Uterus (tissue), 4 donors: ENCODE measurements around the gene CDADC1. TPM values are rescaled to one million over a fixed set of nuclear protein-coding genes. Genes with fewer than 3 reads are reported as not detected.

Experiments
- DNase-seq, 2 donors: peaks; one replicate each; pipeline ENCODE4 v3.0.0-alpha.2; 2019 to 2020
- H3K27ac ChIP-seq, 2 donors: fragments of 200-600 bp; sonication (generic); 1 replicate in 1 of 2; 2 replicates in 1 of 2; pipeline ENCODE4 v1.5.1; 2016 to 2018
- H3K27me3 ChIP-seq, 2 donors: fragments of 200-600 bp; sonication (generic); one replicate each; pipeline ENCODE4 v1.5.1; 2018 to 2019; ENCODE audit warnings: control low read depth in 1 of 2
- H3K36me3 ChIP-seq, 2 donors: fragments of 200-600 bp; sonication (generic); one replicate each; pipeline ENCODE4 v1.5.1; 2019; ENCODE audit warnings: control low read depth in 1 of 2
- H3K4me1 ChIP-seq, 2 donors: fragments of 200-600 bp; sonication (generic); one replicate each; pipeline ENCODE4 v1.5.1; 2018 to 2019; ENCODE audit warnings: control low read depth in 1 of 2
- H3K4me3 ChIP-seq, 2 donors: fragments of 200-600 bp; sonication (generic); 1 replicate in 1 of 2; 2 replicates in 1 of 2; pipeline ENCODE4 v1.5.1; 2018 to 2019; ENCODE audit warnings: mild to moderate bottlenecking in 1 of 2
- H3K9me3 ChIP-seq, 2 donors: fragments of 200-600 bp; sonication (generic); one replicate each; pipeline ENCODE4 v1.5.1; 2019; ENCODE audit warnings: control low read depth in 1 of 2
- POLR2A ChIP-seq, 2 donors: fragments of 450-650 bp; IDR thresholded peaks; one replicate each; pipeline ENCODE4 v1.6.1; 2016; ENCODE audit warnings: antibody characterized with exemption in 2 of 2, mild to moderate bottlenecking in 1 of 2, moderate library complexity in 1 of 2
- intact Hi-C: fragments of 100-400 bp; cut with DNase I; formaldehyde crosslinking; loops from one replicate; pipeline ENCODE4 v1.15.1; 2023; ENCODE audit warnings: low total_unique reads
- total RNA-seq, 4 donors: library from RNA; depleted of rRNA in 3 of 4; stranded (reverse); fragments of >200 nt in 3 of 4; gene quantifications; one replicate each; pipeline versions ENCODE4 v1.1.0 to v1.2.4, GENCODE V29; 2014 to 2023
- TF ChIP-seq, protein P1 (sequence below), 4 experiments: fragments of 200-600 bp in 2 of 4; fragments of 450-650 bp in 2 of 4; sonication (generic) in 2 of 4; IDR thresholded peaks; one replicate each; pipeline ENCODE4 v1.5.1; 2016 to 2019; ENCODE audit warnings: antibody characterized with exemption in 4 of 4, mild to moderate bottlenecking in 2 of 4, moderate library complexity in 1 of 4
- donor health status: DM: yes; HTN: yes; CAD: no.

CDADC1 gene
- total RNA-seq, 4 donors from 2014 or later = 1.8 to 76.5 (median 10.9) TPM

- no peaks in the 10 kb centered on the region for H3K4me1 ChIP-seq
- no peaks in the 10 kb centered on the region for H3K36me3 ChIP-seq
- DNase-seq = no peak
- intact Hi-C loops = no loop called here
- no peaks in the 10 kb centered on the region for H3K9me3 ChIP-seq
- H3K4me3 ChIP-seq = peak overlapping the region in 1 of 2 donors; percentile 0
- H3K27ac ChIP-seq = no peak overlapping the region
- H3K27me3 ChIP-seq = no peaks in the 10 kb centered on the region
- no peak for TF ChIP-seq POLR2A (IDR thresholded peaks at IDR 0.05)
- TF ChIP-seq, protein P1, sequence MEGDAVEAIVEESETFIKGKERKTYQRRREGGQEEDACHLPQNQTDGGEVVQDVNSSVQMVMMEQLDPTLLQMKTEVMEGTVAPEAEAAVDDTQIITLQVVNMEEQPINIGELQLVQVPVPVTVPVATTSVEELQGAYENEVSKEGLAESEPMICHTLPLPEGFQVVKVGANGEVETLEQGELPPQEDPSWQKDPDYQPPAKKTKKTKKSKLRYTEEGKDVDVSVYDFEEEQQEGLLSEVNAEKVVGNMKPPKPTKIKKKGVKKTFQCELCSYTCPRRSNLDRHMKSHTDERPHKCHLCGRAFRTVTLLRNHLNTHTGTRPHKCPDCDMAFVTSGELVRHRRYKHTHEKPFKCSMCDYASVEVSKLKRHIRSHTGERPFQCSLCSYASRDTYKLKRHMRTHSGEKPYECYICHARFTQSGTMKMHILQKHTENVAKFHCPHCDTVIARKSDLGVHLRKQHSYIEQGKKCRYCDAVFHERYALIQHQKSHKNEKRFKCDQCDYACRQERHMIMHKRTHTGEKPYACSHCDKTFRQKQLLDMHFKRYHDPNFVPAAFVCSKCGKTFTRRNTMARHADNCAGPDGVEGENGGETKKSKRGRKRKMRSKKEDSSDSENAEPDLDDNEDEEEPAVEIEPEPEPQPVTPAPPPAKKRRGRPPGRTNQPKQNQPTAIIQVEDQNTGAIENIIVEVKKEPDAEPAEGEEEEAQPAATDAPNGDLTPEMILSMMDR (IDR thresholded peaks at IDR 0.05) = no peak
These were observed 10.5 kb downstream of the CDADC1 start for GRCh38 chr13:49258089-49258796.

DNA sequence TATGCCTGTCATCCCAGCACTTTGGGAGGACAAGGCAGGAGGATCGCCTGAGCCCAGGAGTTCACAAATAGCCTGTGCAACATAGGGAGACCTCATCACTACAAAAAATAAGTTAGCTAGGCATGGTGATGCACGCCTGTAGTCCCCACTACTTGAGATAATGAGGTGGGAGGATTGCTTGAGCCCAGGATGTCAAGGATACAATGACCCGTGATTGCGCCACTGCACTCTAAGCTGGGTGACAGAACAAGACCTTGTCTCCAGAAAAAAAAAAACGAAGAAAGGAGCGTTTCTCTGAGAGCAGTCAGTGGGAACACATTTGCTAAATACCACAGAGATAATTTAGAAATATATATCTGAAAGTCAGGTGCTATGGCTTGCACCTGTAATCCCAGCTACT lies 11.9 kb downstream of the CDADC1 start:
- TF ChIP-seq POLR2A (IDR thresholded peaks at IDR 0.05) = no peak
- TF ChIP-seq, protein P1 (IDR thresholded peaks at IDR 0.05) = no peak
- no peaks in the 10 kb centered on the region for H3K9me3 ChIP-seq
- no peak overlapping the region for H3K4me3 ChIP-seq
- H3K4me1 ChIP-seq = no peaks in the 10 kb centered on the region
- no peaks in the 10 kb centered on the region for H3K36me3 ChIP-seq
- no peak overlapping the region for H3K27ac ChIP-seq
- intact Hi-C loops = no loop called here
- no peak for DNase-seq
- no peaks in the 10 kb centered on the region for H3K27me3 ChIP-seq

GRCh38 chr13:49262634-49263033 lies 14.9 kb downstream of the CDADC1 start:
- Histone ChIP-seq H3K9me3 (no peaks in the 10 kb centered on the region), H3K4me1 (no peaks in the 10 kb centered on the region), H3K27me3 (no peaks in the 10 kb centered on the region), H3K4me3 (no peak overlapping the region), H3K36me3 (no peaks in the 10 kb centered on the region), H3K27ac (no peak overlapping the region)
- no peak for TF ChIP-seq POLR2A (IDR thresholded peaks at IDR 0.05)
- TF ChIP-seq, protein P1 (IDR thresholded peaks at IDR 0.05) = no peak
- intact Hi-C loops = no loop called here
- no peak for DNase-seq

GRCh38 chr13:49265822-49266221 lies 18.1 kb downstream of the CDADC1 start:
- Histone ChIP-seq H3K27ac (no peak overlapping the region), H3K27me3 (no peaks in the 10 kb centered on the region), H3K9me3 (no peaks in the 10 kb centered on the region), H3K36me3 (no peaks in the 10 kb centered on the region), H3K4me3 (no peak overlapping the region), H3K4me1 (no peaks in the 10 kb centered on the region)
- TF ChIP-seq, protein P1 (IDR thresholded peaks at IDR 0.05) = no peak
- no peak for TF ChIP-seq POLR2A (IDR thresholded peaks at IDR 0.05)
- intact Hi-C loops = no loop called here
- no peak for DNase-seq

GRCh38 chr13:49271264-49271663 lies 23.5 kb downstream of the CDADC1 start:
- no peak for DNase-seq
- no peaks in the 10 kb centered on the region for H3K4me1 ChIP-seq
- intact Hi-C loops = no loop called here
- no peak for TF ChIP-seq POLR2A (IDR thresholded peaks at IDR 0.05)
- TF ChIP-seq, protein P1 (IDR thresholded peaks at IDR 0.05) = no peak
- H3K36me3 ChIP-seq = peaks cover 0 to 3% of the 10 kb centered on the region in 2 donors
- no peaks in the 10 kb centered on the region for H3K27me3 ChIP-seq
- no peak overlapping the region for H3K4me3 ChIP-seq
- no peaks in the 10 kb centered on the region for H3K9me3 ChIP-seq
- no peak overlapping the region for H3K27ac ChIP-seq
